ENCODE measurements around the gene RAB20.

The RAB20 gene

DNA sequence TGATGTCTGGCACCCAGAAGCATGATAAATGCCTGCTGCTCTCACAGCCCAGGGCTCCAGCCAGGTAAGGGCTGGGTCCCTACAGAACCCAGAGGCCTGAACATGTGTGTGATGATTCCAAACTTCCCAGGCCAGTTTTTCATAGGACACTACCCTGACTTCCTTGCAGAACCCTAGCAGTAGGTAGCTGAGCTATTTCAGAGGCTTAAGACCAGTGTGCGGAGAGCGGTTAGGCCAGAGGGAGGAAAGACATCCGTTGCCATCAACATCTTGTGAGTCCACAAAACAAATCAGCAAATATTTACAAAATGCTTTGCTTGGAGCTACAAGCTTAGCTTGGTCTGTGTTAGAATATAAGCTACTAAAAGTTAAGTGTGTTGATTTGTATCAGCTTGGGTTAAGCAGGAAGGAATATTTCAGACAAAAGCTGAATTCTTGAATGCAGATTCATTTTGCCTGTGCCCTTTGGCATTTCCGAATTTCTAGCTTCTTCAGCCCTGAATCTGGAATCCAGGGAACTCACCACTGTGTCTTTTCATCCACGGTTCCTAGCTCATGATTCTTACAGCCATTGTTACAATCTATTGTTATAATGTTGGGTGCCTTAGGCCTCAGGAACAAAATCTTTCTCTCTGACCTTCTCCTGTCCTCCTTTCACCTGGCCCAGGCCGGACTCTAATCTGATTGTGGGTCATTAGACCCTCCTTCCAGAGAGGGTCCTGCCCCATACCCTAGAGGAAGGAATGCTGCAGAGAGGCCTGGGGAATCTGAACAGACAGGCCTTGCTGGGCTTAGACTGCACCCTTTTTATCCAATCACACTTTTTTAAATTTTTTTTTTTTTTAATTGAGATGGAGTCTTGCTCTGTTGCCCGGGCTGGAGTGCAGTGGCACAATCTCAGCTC lies 12.4 kb downstream of the RAB20 start:
- DNase-seq (ENCODE audit: insufficient read length, low spot score) (no peak), FAIRE-seq (no peak)
- TF ChIP-seq, protein P1, sequence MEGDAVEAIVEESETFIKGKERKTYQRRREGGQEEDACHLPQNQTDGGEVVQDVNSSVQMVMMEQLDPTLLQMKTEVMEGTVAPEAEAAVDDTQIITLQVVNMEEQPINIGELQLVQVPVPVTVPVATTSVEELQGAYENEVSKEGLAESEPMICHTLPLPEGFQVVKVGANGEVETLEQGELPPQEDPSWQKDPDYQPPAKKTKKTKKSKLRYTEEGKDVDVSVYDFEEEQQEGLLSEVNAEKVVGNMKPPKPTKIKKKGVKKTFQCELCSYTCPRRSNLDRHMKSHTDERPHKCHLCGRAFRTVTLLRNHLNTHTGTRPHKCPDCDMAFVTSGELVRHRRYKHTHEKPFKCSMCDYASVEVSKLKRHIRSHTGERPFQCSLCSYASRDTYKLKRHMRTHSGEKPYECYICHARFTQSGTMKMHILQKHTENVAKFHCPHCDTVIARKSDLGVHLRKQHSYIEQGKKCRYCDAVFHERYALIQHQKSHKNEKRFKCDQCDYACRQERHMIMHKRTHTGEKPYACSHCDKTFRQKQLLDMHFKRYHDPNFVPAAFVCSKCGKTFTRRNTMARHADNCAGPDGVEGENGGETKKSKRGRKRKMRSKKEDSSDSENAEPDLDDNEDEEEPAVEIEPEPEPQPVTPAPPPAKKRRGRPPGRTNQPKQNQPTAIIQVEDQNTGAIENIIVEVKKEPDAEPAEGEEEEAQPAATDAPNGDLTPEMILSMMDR (IDR thresholded peaks at IDR 0.05; ENCODE audit: insufficient read depth, missing control alignments) = no peak

DNA sequence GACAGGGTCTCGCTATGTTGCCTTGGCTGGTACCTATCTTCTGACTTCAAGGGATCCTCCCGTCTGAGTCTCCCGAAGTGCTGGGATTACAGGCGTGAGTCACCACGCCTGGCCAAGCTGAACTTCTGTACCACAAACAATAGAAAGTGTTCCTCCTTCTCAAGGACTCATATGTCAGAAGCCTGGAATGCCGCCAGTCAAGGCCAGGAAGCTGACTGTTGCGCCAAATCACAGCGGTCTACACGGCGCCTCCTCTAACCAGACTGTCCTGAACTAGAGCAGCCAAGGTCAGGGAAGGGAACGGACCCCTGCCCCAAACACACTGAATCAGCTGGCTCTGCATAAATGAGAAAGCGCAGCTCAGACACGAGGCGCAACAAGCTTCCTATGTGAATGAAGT lies 14.6 kb downstream of the RAB20 start:
- FAIRE-seq = no peak
- TF ChIP-seq, protein P1 (IDR thresholded peaks at IDR 0.05; ENCODE audit: insufficient read depth, missing control alignments) = no peak
- DNase-seq (ENCODE audit: insufficient read length, low spot score) = no peak

DNA sequence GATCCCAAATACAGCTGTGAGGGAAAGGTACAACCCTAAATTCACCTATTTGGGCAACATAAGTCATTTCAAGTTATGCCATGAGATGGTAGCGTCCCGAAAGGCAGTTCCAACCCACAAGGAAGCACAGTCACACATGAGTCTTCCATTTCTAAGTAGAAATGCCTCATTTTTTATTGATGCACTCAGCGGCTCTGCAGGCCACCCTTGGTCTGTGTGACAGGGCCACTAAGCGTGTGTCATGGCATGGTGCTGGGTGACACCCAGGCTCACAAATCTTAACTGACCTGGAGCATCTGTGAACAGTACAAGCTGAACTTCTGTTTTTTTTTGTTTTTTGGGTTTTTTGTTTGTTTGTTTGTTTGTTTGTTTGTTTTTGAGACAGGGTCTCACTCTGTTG lies 15.1 kb downstream of the RAB20 start:
- TF ChIP-seq, protein P1 (IDR thresholded peaks at IDR 0.05; ENCODE audit: insufficient read depth, missing control alignments) = no peak
- FAIRE-seq = no peak
- no peak for DNase-seq (ENCODE audit: insufficient read length, low spot score)

DNA sequence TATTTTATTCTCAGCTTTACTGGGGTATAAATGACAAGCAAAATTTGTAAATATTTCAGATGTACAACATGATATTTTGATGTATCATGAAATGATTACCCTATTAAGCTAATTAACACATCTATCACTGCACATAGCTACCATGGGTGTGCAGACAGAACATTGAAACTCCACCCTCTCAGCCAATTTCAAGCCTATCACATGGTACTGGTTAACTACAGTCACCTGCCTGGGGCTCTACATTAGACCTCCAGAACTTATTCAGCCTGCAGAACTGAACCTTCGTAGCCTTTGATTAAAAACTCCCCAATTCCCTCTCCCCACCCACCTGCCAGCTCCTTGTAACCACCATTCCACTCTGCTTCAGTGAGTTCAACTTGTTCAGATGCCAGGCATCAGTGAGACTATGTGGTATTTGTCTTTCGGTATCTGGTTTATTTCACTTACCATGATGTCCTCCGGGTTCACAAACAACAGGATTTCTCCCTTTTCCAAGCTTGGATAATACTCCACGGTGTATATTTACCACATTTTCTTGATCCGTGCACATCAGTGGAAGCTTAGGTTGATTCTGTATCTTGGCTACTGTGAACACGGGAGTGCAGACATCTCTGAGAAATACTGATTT lies 19.2 kb downstream of the RAB20 start:
- no peak for DNase-seq (ENCODE audit: insufficient read length, low spot score)
- FAIRE-seq = no peak
- TF ChIP-seq, protein P1 (IDR thresholded peaks at IDR 0.05; ENCODE audit: insufficient read depth, missing control alignments) = no peak

DNA sequence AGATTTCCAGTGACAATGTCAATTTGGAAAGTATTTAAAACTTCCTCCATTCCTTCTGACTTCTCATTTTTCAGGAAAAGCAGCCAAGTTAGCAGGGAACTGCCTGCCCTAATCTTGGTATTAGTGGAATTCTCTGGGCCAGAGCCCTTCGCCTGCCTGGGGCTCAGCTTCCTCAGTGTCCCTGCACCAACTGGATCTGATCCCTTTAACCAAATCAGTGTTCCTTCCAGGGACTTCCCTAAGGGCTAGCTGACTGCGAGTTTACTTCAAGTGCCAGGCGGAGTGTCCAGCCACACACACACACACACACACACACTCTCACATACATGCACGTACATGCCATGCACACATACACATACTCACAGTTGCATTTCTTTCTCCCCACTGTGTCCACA lies 20.0 kb downstream of the RAB20 start:
- TF ChIP-seq, protein P1 (IDR thresholded peaks at IDR 0.05; ENCODE audit: insufficient read depth, missing control alignments) = no peak
- DNase-seq (ENCODE audit: insufficient read length, low spot score) = no peak
- FAIRE-seq = no peak

DNA sequence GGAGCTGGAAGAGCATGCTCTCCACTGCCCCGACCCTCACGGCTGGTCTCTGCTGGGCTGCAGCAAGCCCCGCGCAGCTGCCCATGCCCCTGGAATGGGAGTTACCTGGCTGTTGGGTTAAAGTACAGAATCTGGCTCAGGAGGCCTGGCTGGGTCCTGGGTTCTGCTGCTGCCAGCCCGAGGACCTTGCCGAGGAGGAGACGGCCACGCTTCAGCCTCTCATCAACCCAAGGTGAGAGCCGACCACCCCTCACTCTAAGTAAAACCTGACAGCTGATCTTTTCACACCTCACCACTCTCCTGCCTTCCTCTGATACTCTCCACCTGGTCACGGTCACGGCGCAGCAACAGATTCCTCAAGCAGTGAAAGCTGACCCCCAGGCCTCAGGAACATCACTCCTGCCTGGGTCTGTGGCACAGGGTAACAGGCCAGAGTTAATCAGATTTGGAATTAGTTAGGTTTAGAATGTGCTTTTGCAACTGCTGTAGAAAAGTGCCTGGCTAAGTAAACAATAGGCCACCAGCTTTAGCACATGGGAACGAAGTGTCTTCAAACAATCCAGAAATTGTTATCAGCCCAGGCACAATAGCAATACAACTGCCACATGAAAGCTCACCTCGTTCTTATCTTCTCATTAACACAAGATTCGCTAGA lies 20.5 kb downstream of the RAB20 start:
- DNase-seq (ENCODE audit: insufficient read length, low spot score) (no peak), FAIRE-seq (no peak)
- TF ChIP-seq, protein P1 (IDR thresholded peaks at IDR 0.05; ENCODE audit: insufficient read depth, missing control alignments) = no peak
